Activated naive CD4-positive, alpha-beta T cell treated with anti-CD3 and anti-CD28 coated beads for 36 hours (primary cell): ENCODE results near the gene KCTD16. TPM values are rescaled to one million over a fixed set of nuclear protein-coding genes. Genes with fewer than 3 reads are reported as not detected.

Experiments used
- CTCF ChIA-PET: fragments of 350-600 bp; sonication (Branson Sonifier 250); formaldehyde crosslinking; loops from one replicate; lab custom pipeline; 2021; ENCODE audit warnings: antibody characterized with exemption; lab: Charles Lee
- DNase-seq: peaks from one replicate; pipeline ENCODE4 v3.0.0-alpha.2; 2020
- H3K27ac Mint-ChIP-seq: one replicate; pipeline ENCODE4 v1.8.0; 2021; ENCODE audit warnings: mild to moderate bottlenecking, mixed read lengths
- H3K27me3 Mint-ChIP-seq: one replicate; pipeline ENCODE4 v1.8.0; 2021; ENCODE audit warnings: low read depth, mixed read lengths
- H3K36me3 Mint-ChIP-seq: one replicate; pipeline ENCODE4 v1.8.0; 2021; ENCODE audit warnings: low read depth, mixed read lengths
- H3K4me1 Mint-ChIP-seq: one replicate; pipeline ENCODE4 v1.8.0; 2021; ENCODE audit warnings: low read depth, mixed read lengths
- H3K4me3 Mint-ChIP-seq: one replicate; pipeline ENCODE4 v1.8.0; 2021; ENCODE audit warnings: mild to moderate bottlenecking, moderate library complexity, mixed read lengths
- H3K9me3 Mint-ChIP-seq: one replicate; pipeline ENCODE4 v1.8.0; 2021; ENCODE audit warnings: mixed read lengths
- intact Hi-C: fragments of 100-400 bp; cut with micrococcal nuclease; formaldehyde crosslinking; loops from one replicate; pipeline ENCODE4 v1.15.1; 2023
- total RNA-seq, 2 experiments: library from RNA; stranded (reverse); gene quantifications; one replicate each; pipeline ENCODE4 v1.2.3, GENCODE V29; 2021

Gene KCTD16
- total RNA-seq, 2 experiments from 2014 or later, result 0.27 to 0.29 TPM

DNA sequence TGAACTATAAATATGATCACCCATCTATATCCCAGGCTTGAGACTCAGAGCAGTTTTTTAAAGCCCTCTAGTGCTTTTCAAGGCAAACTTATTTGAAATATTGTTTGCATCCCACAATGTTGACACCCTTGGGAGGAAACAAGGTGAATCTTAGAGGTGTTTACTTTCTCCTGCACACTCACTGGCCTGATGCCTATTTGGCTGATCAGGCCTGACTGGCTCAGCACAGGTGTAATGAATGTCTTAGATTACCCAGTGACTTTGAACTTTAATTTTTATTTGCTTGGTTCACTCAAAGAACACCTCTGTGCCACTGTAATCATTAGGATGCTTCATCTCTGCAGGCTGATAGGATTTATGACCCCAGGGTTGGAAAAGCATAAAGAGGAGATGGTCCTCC, 158.3 kb downstream of the KCTD16 start:
- no peak overlapping the region for H3K27ac Mint-ChIP-seq
- H3K4me1 Mint-ChIP-seq, result no peaks in the 10 kb centered on the region
- no peaks in the 10 kb centered on the region for H3K36me3 Mint-ChIP-seq
- H3K27me3 Mint-ChIP-seq, result peaks cover 3% of the 10 kb centered on the region
- no peak overlapping the region for H3K4me3 Mint-ChIP-seq
- no peak for DNase-seq
- CTCF ChIA-PET, result no interaction called here
- intact Hi-C loops, result no loop called here
- peaks cover 1% of the 10 kb centered on the region for H3K9me3 Mint-ChIP-seq

- H3K4me3 Mint-ChIP-seq, result no peak overlapping the region
- CTCF ChIA-PET, result interaction anchor here (0.6 kb wide), 1 partner anchor 105 kb away, joined by 3 read pairs; no protein-coding TSS in a partner anchor
- no peaks in the 10 kb centered on the region for H3K4me1 Mint-ChIP-seq
- intact Hi-C loops, result no loop called here
- H3K27ac Mint-ChIP-seq, result no peak overlapping the region
- H3K9me3 Mint-ChIP-seq, result peaks cover 1% of the 10 kb centered on the region
- no peak for DNase-seq
- no peaks in the 10 kb centered on the region for H3K36me3 Mint-ChIP-seq
- H3K27me3 Mint-ChIP-seq, result peaks cover 3% of the 10 kb centered on the region
Observed at GRCh38 chr5:144329681-144330080, 159.0 kb downstream of the KCTD16 start.

DNA sequence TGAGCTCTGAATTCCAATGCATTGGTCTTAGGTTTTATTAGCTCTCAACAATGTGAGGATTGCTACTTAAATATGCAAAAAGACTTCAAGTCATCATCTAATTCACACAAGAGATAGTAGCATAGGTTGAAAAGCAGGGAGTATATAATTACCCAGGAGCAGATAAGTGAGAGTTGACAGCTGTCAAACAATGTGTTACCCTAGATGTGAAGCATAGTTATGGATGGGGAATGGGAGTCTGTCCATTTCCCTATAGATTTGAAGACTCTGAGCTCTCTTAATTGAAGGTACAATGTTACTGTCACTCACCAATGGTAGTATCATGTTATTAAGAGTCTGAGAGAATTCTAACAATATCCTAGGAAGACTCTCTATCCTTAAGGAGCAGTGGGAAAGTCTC, 160.7 kb downstream of the KCTD16 start:
- intact Hi-C loops, result no loop called here
- Mint-ChIP-seq H3K9me3 (peaks cover 1% of the 10 kb centered on the region), H3K27me3 (no peaks in the 10 kb centered on the region), H3K36me3 (no peaks in the 10 kb centered on the region), H3K27ac (no peak overlapping the region), H3K4me1 (no peaks in the 10 kb centered on the region), H3K4me3 (no peak overlapping the region)
- CTCF ChIA-PET, result no interaction called here
- no peak for DNase-seq

DNA sequence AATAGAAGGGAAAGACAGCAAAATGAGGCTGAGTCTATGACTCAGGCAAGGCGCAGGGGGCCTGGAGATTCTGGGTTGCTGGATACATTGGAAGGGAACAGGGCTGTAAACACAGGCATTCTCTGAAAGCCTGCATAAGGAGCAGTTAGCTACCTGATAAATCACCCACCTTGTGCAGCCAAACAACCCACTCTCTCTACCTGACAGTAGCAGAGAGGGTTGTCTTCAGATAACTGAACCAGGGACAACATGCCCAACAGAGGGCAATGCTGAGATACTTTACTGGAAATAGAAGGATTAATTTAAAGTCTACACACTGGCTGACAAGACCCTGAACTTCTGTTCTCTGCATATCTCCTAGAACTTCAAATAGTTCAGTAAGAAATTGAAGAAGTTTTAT, 161.6 kb downstream of the KCTD16 start:
- no peaks in the 10 kb centered on the region for H3K4me1 Mint-ChIP-seq
- no peaks in the 10 kb centered on the region for H3K27me3 Mint-ChIP-seq
- CTCF ChIA-PET, result no interaction called here
- intact Hi-C loops, result no loop called here
- no peak overlapping the region for H3K4me3 Mint-ChIP-seq
- DNase-seq, result no peak
- no peak overlapping the region for H3K27ac Mint-ChIP-seq
- H3K36me3 Mint-ChIP-seq, result no peaks in the 10 kb centered on the region
- peaks cover 1% of the 10 kb centered on the region for H3K9me3 Mint-ChIP-seq

DNA sequence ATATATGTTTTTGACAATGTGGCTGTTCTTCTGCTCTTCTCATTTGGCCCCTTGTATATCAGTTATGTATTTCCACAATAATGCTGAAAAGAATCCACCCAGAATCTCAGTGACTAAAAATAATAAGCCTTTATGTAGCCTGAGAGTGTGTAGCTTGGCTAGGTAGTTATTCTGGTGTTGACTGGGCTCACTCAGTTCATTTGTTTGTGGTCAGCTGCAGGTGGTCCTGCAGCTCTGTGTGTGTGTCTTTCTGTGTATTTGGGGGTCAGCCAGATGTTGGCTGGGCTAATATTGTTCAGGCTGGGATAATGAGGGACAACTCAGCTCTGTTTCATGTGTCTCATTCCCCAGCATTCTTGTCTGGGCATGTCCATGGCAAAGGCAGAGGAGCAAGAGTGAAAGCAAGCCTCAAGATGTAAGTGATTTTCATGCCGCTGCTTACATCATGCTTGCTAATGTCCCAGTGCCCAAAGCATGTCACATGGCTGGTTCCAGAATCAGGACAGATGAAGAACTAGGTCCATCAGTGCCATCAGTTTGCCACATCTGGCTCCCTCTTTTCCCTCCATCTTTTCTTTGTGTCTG, 162.8 kb downstream of the KCTD16 start:
- no peaks in the 10 kb centered on the region for H3K36me3 Mint-ChIP-seq
- H3K4me3 Mint-ChIP-seq, result no peak overlapping the region
- no peak for DNase-seq
- peaks cover 1% of the 10 kb centered on the region for H3K9me3 Mint-ChIP-seq
- no peaks in the 10 kb centered on the region for H3K27me3 Mint-ChIP-seq
- H3K27ac Mint-ChIP-seq, result no peak overlapping the region
- CTCF ChIA-PET, result interaction anchor here (0.6 kb wide), 1 partner anchor 842 kb away, joined by 3 read pairs; no protein-coding TSS in a partner anchor
- intact Hi-C loops, result no loop called here
- H3K4me1 Mint-ChIP-seq, result no peaks in the 10 kb centered on the region

DNA sequence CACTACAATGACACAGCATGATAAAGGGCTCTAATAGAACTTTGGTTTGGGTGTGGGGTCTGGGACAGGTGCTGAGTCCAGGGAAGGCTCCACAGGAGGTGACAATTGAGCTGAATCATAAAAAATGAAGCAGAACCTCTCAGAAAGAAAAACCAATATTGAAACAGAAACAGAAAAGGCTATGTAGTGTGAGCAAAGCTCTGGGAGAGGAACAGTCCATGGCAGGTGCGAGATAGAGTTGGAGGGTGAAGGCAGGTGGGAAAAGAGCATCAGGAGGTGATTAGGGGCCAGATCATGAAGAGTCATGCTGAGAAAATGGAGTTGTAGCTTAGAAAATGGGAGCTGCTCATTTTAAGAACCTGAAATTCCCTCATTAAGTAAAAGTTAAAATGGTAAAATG, 164.9 kb downstream of the KCTD16 start:
- H3K27ac Mint-ChIP-seq, result no peak overlapping the region
- no peaks in the 10 kb centered on the region for H3K27me3 Mint-ChIP-seq
- DNase-seq, result no peak
- peaks cover 1% of the 10 kb centered on the region for H3K9me3 Mint-ChIP-seq
- H3K4me3 Mint-ChIP-seq, result no peak overlapping the region
- H3K4me1 Mint-ChIP-seq, result no peaks in the 10 kb centered on the region
- CTCF ChIA-PET, result interaction anchor here (0.6 kb wide), 1 partner anchor 131 kb away, joined by 4 read pairs; no protein-coding TSS in a partner anchor
- no peaks in the 10 kb centered on the region for H3K36me3 Mint-ChIP-seq
- intact Hi-C loops, result no loop called here

DNA sequence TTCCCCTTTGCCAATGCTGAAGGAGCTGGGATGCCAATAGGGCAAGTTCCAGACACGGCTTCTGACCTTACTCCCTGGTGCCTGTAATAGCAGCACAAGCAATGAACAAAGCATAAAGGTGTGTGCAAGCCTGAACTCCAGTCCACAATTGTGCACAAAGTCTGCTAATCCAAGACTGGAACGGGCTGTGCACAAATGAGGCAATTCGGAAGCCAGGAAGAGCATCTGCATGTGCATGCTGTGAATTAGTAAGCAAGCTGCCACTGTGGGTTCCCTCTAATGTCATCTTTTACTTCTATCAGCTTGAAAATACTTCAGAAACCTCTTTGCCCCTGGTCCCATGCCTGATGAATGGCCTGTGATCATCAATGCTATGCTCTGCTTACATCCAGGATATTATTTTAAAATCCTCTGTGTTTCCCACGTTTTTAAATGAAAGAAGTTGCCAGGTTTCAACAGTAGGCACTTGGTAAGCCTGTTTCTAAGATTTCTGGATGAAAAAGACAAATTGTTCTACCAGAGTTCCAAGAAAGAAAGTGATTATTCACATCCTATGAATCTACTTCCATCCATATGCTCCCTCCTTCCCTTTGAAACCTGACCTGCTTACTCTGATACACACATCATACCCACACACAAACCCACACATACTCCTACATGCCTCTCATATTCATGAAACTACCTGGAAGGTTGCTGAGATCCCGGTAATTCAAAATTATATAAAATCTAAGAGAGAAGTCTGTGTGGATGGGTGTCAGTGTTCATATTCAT, 165.7 kb downstream of the KCTD16 start:
- Mint-ChIP-seq H3K36me3 (no peaks in the 10 kb centered on the region), H3K4me3 (no peak overlapping the region), H3K4me1 (no peaks in the 10 kb centered on the region), H3K9me3 (peaks cover 1% of the 10 kb centered on the region), H3K27ac (no peak overlapping the region), H3K27me3 (no peaks in the 10 kb centered on the region)
- CTCF ChIA-PET, result no interaction called here
- intact Hi-C loops, result no loop called here
- no peak for DNase-seq

DNA sequence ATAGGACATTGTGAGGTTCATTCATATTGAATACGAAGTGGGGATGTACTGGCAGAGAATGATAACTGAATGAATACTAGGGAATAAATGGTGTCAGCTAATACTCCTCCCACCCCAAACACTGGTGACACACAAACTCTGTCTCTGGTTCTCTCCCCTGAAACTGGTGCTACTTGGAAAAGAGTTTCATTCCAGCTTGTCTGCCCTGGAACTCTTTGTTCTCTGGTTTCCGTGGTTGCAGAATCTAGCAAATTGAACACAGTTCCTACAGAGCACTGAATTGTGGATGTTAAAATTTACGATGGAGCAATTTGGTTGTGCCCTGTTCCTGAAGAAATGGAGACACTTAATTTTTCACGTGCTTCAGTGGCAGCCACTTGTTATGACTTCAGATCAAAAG, 181.7 kb downstream of the KCTD16 start:
- Mint-ChIP-seq H3K27ac (no peak overlapping the region), H3K36me3 (no peaks in the 10 kb centered on the region), H3K4me3 (no peak overlapping the region), H3K27me3 (peaks cover 2% of the 10 kb centered on the region), H3K4me1 (no peaks in the 10 kb centered on the region), H3K9me3 (no peaks in the 10 kb centered on the region)
- no peak for DNase-seq
- intact Hi-C loops, result no loop called here
- CTCF ChIA-PET, result no interaction called here

- Mint-ChIP-seq H3K4me3 (no peak overlapping the region), H3K27ac (no peak overlapping the region), H3K9me3 (no peaks in the 10 kb centered on the region), H3K27me3 (peaks cover 2% of the 10 kb centered on the region), H3K36me3 (no peaks in the 10 kb centered on the region), H3K4me1 (no peaks in the 10 kb centered on the region)
- DNase-seq, result no peak
- intact Hi-C loops, result no loop called here
- CTCF ChIA-PET, result no interaction called here
Observed at GRCh38 chr5:144352732-144353317, 182.2 kb downstream of the KCTD16 start.

GRCh38 chr5:144356489-144356888, 185.8 kb downstream of the KCTD16 start:
- intact Hi-C loops, result no loop called here
- H3K27me3 Mint-ChIP-seq, result no peaks in the 10 kb centered on the region
- no peaks in the 10 kb centered on the region for H3K4me1 Mint-ChIP-seq
- CTCF ChIA-PET, result no interaction called here
- peaks cover 1% of the 10 kb centered on the region for H3K9me3 Mint-ChIP-seq
- no peak overlapping the region for H3K27ac Mint-ChIP-seq
- DNase-seq, result no peak
- H3K4me3 Mint-ChIP-seq, result no peak overlapping the region
- no peaks in the 10 kb centered on the region for H3K36me3 Mint-ChIP-seq

DNA sequence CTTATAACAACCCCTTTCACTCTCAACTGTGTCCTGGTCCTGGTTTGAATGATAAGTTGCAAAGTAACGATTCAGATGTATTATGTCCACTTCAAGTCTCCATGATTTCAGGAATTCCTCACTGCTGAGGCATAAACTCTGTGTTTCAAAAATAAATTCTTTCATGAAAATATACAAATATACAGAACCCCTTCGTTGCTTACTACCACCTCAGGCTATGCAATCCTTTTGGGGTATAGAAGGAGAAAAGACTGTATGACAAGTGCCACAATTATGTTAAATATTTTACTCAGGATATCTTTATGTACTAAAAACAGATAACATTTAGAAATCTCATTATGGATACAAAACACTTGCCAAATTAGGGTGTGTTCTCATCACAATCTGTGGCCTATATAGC, 190.7 kb downstream of the KCTD16 start:
- no peaks in the 10 kb centered on the region for H3K4me1 Mint-ChIP-seq
- no peaks in the 10 kb centered on the region for H3K36me3 Mint-ChIP-seq
- H3K27me3 Mint-ChIP-seq, result no peaks in the 10 kb centered on the region
- no peak for DNase-seq
- H3K27ac Mint-ChIP-seq, result no peak overlapping the region
- peaks cover 1% of the 10 kb centered on the region for H3K9me3 Mint-ChIP-seq
- CTCF ChIA-PET, result interaction anchor here (0.6 kb wide), 2 partner anchors 158 to 1322 kb away, joined by 3 to 4 read pairs; no protein-coding TSS in a partner anchor
- no peak overlapping the region for H3K4me3 Mint-ChIP-seq
- intact Hi-C loops, result no loop called here

DNA sequence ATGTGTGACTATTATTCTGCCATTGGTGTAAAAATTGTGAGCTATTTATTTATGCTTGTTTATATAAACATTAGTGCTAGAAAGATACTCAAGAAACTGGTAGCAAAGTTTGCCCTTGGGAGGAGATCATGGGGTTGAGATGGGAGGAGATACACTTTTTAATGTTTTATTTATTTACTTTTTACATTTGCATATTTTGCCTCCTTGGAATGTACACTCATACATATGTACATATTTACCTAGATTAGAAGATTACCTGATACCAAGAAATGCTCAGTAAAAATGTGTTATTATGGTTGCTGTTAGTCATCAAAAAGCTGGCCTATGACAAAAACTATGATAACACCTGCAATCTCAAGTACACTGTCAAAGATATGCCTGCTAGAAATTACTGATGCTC, 195.2 kb downstream of the KCTD16 start:
- intact Hi-C loops, result no loop called here
- no peaks in the 10 kb centered on the region for H3K36me3 Mint-ChIP-seq
- CTCF ChIA-PET, result no interaction called here
- DNase-seq, result no peak
- peaks cover 3% of the 10 kb centered on the region for H3K9me3 Mint-ChIP-seq
- H3K4me3 Mint-ChIP-seq, result no peak overlapping the region
- peaks cover 8% of the 10 kb centered on the region for H3K27me3 Mint-ChIP-seq
- no peak overlapping the region for H3K27ac Mint-ChIP-seq
- H3K4me1 Mint-ChIP-seq, result no peaks in the 10 kb centered on the region

GRCh38 chr5:144367991-144368390, 197.3 kb downstream of the KCTD16 start:
- Mint-ChIP-seq H3K4me1 (no peaks in the 10 kb centered on the region), H3K4me3 (no peak overlapping the region), H3K9me3 (peaks cover 2% of the 10 kb centered on the region), H3K36me3 (no peaks in the 10 kb centered on the region), H3K27ac (no peak overlapping the region), H3K27me3 (peaks cover 8% of the 10 kb centered on the region)
- CTCF ChIA-PET, result no interaction called here
- DNase-seq, result no peak
- intact Hi-C loops, result no loop called here
